Fibroblast of skin of back (primary cell): Measurements from ENCODE around the gene TAS2R60.
A peak's percentile ranks its signal among the peaks of the same experiment; 100 is the strongest.
"Not testable (repeated sequence)": the region's sequence is repeated elsewhere in the genome, so short reads cannot be mapped to it uniquely, and the experiment has no call there.

Experiments
- DNase-seq: peaks from one replicate; pipeline ENCODE4 v3.0.0-alpha.2; 2013

The TAS2R60 gene

DNA sequence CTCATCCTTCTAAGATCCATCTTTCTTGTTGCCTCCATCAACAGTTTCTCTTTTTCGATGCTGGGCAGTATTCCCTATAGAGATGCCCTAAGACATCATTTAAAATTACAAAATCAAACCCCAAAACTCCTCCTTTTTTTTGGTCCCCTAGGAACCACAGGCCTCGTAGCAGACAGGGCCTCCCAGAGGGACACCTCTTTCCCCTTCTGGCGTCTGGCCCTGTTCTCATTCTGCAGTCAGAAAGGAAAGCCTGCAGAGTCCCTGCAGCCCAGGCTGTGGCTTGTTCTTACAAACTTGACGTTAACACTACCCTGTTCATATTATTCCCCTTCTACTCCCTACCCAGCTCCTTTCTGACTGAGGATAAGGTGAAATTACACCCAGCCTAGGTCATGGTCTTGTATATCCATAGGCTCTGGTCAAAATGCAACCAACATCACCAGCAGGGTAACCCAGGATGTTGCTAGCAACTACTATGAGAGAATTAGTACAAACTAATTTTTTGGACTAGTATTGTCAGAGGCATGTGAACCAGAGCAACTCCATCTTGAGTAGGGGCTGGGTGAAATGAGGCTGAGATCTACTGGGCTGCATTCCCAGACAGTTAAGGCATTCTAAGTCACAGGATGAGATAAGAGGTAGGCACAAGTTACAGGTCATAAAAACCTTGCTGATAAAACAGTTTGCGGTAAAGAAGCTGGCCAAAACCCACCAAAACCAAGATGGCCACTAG, 31.1 kb upstream of the TAS2R60 start:
- no peak for DNase-seq

DNA sequence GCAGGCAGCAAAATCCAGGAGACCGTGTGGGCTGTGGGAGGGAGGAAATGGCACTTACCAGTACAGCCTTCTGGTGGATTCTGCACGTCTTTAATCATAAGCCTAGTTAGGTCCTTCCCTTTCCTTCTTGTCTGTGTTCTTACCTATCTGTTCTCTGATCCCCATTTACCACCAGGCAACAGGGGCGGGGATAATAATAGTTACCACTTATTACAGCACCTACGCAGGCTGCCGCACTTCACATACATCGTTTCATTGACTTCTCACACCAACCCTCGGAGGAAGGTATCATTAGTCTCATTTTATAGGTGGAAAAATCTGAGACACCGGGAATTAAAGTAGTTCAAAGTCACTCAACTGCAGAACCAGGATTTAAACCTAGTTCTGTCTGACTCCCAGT, 30.1 kb upstream of the TAS2R60 start:
- no peak for DNase-seq

DNA sequence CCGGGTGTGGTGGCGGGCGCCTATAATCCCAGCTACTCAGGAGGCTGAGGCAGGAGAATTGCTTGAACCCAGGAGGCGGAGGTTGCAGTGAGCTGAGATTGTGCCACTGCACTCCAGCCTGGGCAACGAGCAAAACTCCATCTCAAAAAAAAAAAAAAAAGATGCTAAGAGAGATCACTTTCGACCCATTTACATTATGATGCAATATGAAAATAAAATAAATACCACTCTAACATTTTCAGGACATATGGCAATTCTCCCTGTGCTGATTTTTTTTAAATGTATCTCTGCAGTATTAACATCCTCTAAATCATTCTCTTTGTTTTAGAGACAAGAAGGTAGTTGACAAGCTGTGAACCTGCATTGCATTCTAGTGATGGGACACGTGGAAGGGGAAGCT, 28.0 kb upstream of the TAS2R60 start:
- not testable (repeated sequence) for DNase-seq

DNA sequence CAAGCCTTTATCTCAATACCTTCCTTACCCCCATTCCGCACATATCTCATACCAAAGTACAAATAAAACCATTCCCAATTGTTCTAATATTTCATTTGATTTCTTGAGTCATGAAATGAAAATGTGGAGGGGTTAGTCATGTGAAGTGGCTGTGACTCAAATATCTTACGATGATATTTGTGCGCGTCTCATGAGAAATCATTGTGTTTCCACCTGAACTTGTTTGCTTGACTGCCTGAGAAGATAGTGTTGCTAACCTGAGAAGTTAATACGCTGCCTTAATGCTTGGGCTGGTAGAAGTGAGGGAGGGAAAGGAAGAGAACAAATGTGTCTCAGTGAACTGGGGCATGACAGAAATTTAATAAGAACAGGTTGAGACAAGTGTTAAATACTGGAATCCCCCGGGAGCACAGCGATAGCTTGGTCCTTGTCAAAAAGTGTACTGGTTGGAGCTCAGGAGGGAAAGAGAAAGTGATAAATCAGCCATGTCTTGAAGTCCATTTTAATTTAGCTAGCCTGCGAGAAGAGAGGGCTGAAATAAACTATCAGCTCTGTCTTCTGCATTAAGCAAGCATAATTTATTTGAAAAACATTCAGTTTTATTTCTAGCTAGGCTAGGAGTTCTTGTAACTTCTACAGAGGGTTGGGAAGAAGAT, 27.4 kb upstream of the TAS2R60 start:
- peak; percentile 34 for DNase-seq

GRCh38 chr7:143416565-143417149, 26.6 kb upstream of the TAS2R60 start:
- DNase-seq, result peak; percentile 59

DNA sequence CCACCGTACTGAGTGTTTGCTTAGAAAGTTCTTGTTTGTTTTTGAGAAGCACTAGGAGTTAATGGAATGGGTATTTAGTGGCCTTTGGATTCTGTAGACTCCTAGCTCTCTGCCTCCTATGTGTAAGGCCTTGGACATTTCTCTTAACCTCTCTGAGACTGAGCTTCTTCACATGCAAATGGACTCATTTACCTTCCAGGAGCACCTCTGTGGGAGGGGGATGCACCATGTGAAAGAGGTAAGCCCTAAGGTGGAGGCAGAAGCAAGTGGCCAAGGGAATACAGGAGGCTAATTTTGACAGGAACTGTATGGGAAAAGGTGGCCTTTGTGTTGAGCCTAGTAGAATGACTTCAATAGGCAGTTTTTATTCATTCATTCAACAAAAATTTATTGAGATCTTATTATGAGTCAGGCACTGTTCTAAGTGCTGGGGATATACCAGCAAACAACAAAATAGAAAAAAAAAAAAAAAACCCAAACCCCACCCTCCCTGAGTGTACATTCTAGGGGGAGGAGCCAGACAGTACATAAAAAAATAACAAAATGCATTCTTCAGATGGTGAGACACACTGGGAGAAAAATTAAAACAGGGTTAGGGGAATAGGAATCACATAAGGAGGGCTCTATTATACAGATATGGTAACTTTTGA, 25.4 kb upstream of the TAS2R60 start:
- peak; percentile 64 for DNase-seq

DNA sequence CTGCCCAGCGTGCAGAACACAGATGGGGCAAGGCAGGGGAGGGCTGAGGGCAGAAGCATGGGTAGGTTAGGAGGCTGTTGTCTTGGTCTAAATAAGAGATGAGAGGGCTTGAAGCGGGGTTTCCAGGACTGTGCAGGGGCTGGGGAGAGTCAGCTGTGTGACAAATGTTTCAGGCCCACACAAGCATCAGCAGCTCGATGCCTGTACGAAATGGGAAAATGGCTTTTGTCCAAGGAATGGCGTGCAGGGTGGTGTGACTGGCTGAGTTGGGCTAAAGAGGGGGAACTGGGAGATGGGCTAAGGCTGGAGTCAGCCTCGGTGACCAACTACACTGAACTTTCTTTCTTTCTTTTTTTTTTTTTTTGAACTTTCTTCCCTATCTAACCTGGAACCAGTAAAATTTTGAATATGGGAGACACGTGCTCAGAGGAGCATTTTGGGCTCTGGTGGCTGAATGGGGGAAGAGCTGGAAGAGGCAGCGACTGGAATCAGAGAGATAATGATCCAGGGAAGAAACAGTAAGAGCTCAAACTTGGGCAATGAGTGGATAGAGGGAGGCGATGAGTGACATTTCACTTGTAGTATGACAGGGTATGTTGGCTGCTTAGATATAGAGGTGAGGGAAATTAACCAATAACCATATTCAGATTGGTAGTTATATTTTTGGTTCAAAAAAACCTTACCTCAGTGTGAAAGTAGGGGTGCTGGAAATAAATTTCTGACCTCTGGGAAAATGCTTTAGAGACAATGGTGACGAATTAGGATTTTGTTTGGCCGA, 24.4 kb upstream of the TAS2R60 start:
- DNase-seq, result peak; percentile 29

DNA sequence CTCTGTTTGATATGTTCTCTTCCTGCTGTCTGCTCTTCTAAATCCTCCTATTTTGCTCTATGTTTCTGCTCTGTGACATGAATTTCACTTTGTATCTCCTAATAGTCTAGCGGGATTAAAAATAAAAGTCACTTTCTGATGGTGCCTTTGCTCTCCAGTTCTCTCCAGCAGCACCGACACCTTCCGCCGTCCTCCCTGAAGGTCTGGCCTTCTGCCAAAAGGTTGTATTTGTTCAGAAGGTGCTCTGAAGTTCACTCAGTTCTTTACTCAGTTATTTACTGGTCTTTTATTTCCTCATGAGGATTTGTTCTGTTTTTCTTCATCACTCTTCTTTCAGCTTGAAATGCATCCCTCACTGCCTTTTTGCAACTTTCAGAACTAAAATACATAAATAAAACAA, 23.4 kb upstream of the TAS2R60 start:
- no peak for DNase-seq

- DNase-seq, result not testable (repeated sequence)
Observed at GRCh38 chr7:143420624-143421023, 22.6 kb upstream of the TAS2R60 start.

- DNase-seq, result no peak
Observed at GRCh38 chr7:143422033-143422432, 21.2 kb upstream of the TAS2R60 start.

GRCh38 chr7:143424476-143424875, 18.8 kb upstream of the TAS2R60 start:
- not testable (repeated sequence) for DNase-seq

DNA sequence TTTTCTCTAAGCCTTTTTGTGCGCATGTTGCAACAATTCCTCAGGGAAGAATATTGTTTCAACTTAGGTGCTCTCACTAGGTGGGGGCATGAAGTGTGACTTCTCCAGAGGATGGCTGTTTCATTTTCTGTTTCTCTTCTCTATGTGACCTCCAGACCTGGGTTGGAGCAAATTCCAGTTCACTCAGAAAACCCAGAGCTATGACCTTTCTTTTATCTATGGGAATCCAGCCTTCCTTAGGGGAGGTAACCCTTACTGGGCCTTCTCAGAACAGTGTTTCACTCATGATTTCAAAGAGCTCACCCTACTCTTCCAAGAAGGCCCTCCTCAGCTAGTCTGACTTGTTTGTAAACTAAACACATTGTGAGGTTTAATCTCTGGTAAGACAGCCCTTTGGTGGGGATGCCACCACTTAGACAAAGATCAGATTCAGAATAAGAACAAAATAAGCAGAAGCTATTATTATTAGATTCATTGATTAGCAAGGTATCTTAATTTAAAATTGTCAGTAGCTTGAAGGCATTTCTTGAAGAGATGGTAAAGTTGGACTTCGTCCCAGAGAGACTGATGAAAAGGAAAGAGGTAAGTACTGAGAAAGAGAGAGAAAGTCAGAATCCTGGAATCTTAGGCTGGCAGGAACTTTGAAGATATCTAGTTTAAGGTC, 16.6 kb upstream of the TAS2R60 start:
- no peak for DNase-seq

DNA sequence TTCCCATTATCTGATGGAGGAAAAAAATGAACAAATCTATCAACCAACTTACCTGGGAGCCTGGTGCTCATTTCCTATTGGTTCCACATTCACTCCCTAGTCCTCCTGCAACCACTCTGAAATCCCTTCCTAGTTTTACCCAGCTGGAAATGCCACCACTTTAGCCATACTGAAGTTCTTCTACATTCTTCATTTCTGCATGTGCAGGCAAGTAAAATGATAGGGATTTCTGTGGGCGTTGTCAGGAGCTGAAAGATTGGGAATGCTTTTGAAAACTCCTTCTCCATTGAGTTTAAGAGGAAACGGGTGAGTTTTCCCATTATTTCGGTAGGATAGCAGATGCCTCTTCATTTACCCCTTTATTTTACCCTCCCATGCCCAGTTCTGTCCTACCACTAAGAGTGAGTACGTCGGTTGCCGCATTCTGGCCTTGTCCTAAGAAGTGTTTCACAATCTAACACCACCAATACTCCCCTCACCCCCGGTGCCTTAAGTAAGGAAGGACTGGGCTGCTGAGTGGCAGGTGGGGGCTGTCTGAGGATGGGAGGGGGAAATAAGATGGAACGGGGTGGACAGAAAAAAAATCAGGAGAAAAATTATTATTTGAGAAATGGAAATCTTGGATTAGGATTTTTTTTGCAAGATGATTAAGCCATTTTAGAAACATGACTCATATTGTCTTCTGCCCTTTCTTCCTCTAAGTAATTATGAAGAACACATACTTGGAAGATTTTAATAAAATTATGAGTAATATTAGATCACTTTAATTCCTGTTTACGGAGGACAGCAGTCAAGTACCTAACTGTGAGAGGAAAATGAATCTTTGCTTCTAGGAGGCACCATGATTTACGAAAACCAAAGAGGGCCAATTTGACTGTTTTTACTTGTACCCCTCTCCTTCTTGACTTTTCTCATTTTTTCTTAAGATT, 13.2 kb upstream of the TAS2R60 start:
- peak; percentile 50 for DNase-seq

GRCh38 chr7:143431109-143431508, 12.1 kb upstream of the TAS2R60 start:
- DNase-seq, result no peak

GRCh38 chr7:143433759-143434158, 9.5 kb upstream of the TAS2R60 start:
- no peak for DNase-seq

DNA sequence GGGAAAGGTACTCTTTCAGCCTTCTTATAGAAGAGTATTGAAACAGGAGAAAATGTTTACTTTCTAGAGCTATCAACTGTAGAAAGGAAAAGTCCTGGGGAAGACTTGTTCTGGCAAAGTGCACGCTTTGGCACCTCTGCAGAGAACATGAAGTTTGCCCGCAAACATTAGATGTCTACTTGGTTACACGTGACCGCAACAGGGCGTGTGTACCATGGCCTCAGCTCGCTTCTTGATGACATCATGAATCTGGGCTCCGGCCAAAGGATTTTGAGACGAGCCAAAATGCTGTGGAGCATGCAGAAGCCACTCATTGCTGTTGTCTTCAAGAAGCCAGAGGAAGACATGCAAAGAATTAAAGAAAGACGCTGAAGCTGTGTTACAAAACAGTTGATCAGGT, 8.6 kb upstream of the TAS2R60 start:
- no peak for DNase-seq

DNA sequence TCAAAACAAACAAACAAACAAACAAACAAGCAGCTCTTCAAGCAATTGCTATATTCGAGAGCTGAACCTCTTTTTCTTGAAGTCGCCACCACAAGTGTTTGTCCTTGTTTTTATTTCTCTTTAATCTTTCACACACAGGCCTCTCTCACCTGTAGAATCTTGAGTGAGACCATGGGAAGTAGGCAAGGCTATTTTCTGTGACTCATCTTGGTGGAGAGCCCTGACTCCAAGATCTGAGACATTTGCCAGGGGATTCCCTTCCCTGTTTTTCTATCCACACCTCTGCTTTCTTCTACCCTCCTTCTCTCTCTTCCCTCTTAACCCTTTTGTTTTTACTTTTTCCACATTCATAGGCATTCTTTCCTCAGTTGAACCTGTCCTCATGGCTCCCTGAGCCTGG, 8.0 kb upstream of the TAS2R60 start:
- DNase-seq, result no peak

GRCh38 chr7:143436325-143436946, 6.8 kb upstream of the TAS2R60 start:
- DNase-seq, result no peak

- no peak for DNase-seq
Observed at GRCh38 chr7:143437578-143437977, 5.7 kb upstream of the TAS2R60 start.

DNA sequence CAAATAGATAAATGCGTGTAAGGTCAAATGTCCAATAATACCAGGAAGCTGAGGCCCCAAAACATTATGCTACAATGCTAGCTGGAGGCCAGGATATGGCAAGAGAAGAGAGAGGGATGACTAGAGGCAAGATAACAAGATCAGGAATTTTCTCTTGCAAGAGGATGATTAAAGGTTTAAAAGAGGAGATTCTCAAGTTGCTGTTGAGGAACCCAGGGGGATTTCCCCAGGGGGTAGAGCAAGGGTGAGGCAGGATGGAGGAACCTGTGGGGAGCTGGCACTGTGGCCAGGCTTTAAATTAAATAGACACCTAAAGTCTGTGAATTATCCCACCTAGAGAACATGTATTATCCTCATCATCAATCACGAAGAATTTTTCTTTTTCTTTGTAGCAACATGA, 3.4 kb upstream of the TAS2R60 start:
- no peak for DNase-seq
